Upper lobe of left lung (tissue), 6 donors: Measurements from ENCODE around the gene TMPRSS7. TPM values are rescaled to one million over a fixed set of nuclear protein-coding genes. Genes with fewer than 3 reads are reported as not detected.
A peak's percentile ranks its signal among the peaks of the same experiment; 100 is the strongest.

ENCODE experiments used
- ATAC-seq, 2 donors: fragments of 200-7000 bp; cut with Tn5 transposase; one replicate each; pipeline ENCODE4 v1.9.1; 2022; ENCODE audit warnings: mild to moderate bottlenecking in 2 of 2, moderate library complexity in 2 of 2; ENCODE audit not compliant: low FRiP score in 2 of 2
- DNase-seq, 2 donors: peaks; one replicate each; pipeline ENCODE4 v3.0.0-alpha.2; 2019 to 2020
- H3K27ac ChIP-seq, 4 donors: fragments of 200-600 bp; sonication (generic); one replicate each; pipeline ENCODE4 v1.5.1; 2016 to 2019
- H3K27me3 ChIP-seq, 4 donors: fragments of 200-600 bp; sonication (generic); one replicate each; pipeline ENCODE4 v1.5.1; 2017 to 2019
- H3K36me3 ChIP-seq, 4 donors: fragments of 200-600 bp; sonication (generic); one replicate each; pipeline ENCODE4 v1.5.1; 2016 to 2019
- H3K4me1 ChIP-seq, 4 donors: fragments of 200-600 bp; sonication (generic); one replicate each; pipeline ENCODE4 v1.5.1; 2018 to 2019
- H3K4me3 ChIP-seq, 4 donors: fragments of 200-600 bp; sonication (generic); one replicate each; pipeline ENCODE4 v1.5.1; 2017 to 2019; ENCODE audit warnings: mild to moderate bottlenecking in 2 of 4, moderate library complexity in 1 of 4
- H3K9me3 ChIP-seq, 4 donors: fragments of 200-600 bp; sonication (generic); one replicate each; pipeline ENCODE4 v1.5.1; 2018 to 2019
- EP300 ChIP-seq, 4 donors: sonication (generic); formaldehyde crosslinking; IDR thresholded peaks; one replicate each; pipeline ENCODE4 v1.5.1; 2017; ENCODE audit warnings: antibody characterized with exemption in 4 of 4, control low read depth in 2 of 4
- POLR2A ChIP-seq, 4 donors: fragments of 450-650 bp; IDR thresholded peaks; one replicate each; pipeline ENCODE4 v1.5.1; 2016 to 2017; ENCODE audit warnings: antibody characterized with exemption in 4 of 4, mild to moderate bottlenecking in 2 of 4
- POLR2AphosphoS5 ChIP-seq, 2 donors: sonication (generic); formaldehyde crosslinking; IDR thresholded peaks; one replicate each; pipeline ENCODE4 v1.5.1; 2017; ENCODE audit warnings: antibody characterized with exemption in 2 of 2
- WGBS, 2 donors: methylation state at CpG; one replicate each; pipeline ENCODE4 v1.1.5; 2017 to 2018; 5-methylcytosine and 5-hydroxymethylcytosine counted together
- total RNA-seq, 6 donors: library from RNA; depleted of rRNA in 4 of 6; stranded (reverse); fragments of >200 nt in 4 of 6; gene quantifications; one replicate each; pipeline versions ENCODE4 v1.1.0 to v1.2.1, GENCODE V29; 2016 to 2021
- TF ChIP-seq, protein P1 (sequence below), 6 experiments: fragments of 450-650 bp in 4 of 6; fragments of 200-600 bp in 2 of 6; sonication (generic) in 2 of 6; IDR thresholded peaks; one replicate each; pipeline ENCODE4 v1.5.1; 2016 to 2019; ENCODE audit warnings: antibody characterized with exemption in 6 of 6
- donor health status: DM: no; HTN: no; CAD: no; lungs with moderate emphysema.
- donor health status: DM: no; HTN: yes; CAD: no; lungs with severe emphysema.

TMPRSS7 gene
- total RNA-seq, 6 donors from 2014 or later, result 0.15 to 0.39 (median 0.29) TPM; not detected in 3

DNA sequence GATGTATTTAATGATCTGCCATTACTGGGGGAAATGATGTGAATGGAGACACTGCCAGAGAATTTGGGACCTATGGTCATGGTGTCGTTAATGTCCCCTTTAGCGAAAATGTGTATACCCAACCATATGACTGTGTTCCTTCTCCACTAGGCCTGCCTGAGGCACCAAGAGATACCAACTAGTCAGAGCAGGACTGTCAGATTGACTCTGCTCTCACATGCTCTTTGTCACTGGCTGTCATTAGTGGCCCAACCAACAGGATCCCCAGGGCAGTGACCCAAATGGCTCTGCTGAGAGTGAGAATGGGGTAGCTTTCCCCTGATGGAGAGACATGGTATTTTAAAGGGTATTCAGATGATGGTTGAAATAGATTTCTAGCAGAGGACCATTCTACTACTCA lies 33.0 kb upstream of the TMPRSS7 start:
- Histone ChIP-seq H3K4me3 (no peak overlapping the region), H3K27ac (no peak overlapping the region), H3K4me1 (peaks cover 9 to 13% (median 11%) of the 10 kb centered on the region in 4 donors), H3K27me3 (peaks cover 0 to 3% (median 0%) of the 10 kb centered on the region in 4 donors), H3K9me3 (no peaks in the 10 kb centered on the region), H3K36me3 (no peaks in the 10 kb centered on the region)
- ATAC-seq (no peak), DNase-seq (no peak)
- TF ChIP-seq EP300 (IDR thresholded peaks at IDR 0.05) (no peak), POLR2AphosphoS5 (IDR thresholded peaks at IDR 0.05) (no peak), POLR2A (IDR thresholded peaks at IDR 0.05) (no peak)
- TF ChIP-seq, protein P1, sequence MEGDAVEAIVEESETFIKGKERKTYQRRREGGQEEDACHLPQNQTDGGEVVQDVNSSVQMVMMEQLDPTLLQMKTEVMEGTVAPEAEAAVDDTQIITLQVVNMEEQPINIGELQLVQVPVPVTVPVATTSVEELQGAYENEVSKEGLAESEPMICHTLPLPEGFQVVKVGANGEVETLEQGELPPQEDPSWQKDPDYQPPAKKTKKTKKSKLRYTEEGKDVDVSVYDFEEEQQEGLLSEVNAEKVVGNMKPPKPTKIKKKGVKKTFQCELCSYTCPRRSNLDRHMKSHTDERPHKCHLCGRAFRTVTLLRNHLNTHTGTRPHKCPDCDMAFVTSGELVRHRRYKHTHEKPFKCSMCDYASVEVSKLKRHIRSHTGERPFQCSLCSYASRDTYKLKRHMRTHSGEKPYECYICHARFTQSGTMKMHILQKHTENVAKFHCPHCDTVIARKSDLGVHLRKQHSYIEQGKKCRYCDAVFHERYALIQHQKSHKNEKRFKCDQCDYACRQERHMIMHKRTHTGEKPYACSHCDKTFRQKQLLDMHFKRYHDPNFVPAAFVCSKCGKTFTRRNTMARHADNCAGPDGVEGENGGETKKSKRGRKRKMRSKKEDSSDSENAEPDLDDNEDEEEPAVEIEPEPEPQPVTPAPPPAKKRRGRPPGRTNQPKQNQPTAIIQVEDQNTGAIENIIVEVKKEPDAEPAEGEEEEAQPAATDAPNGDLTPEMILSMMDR (IDR thresholded peaks at IDR 0.05), result no peak
- 96 to 98% methylated on average over 2 of the region's 2 CpGs for WGBS, 2 donors

DNA sequence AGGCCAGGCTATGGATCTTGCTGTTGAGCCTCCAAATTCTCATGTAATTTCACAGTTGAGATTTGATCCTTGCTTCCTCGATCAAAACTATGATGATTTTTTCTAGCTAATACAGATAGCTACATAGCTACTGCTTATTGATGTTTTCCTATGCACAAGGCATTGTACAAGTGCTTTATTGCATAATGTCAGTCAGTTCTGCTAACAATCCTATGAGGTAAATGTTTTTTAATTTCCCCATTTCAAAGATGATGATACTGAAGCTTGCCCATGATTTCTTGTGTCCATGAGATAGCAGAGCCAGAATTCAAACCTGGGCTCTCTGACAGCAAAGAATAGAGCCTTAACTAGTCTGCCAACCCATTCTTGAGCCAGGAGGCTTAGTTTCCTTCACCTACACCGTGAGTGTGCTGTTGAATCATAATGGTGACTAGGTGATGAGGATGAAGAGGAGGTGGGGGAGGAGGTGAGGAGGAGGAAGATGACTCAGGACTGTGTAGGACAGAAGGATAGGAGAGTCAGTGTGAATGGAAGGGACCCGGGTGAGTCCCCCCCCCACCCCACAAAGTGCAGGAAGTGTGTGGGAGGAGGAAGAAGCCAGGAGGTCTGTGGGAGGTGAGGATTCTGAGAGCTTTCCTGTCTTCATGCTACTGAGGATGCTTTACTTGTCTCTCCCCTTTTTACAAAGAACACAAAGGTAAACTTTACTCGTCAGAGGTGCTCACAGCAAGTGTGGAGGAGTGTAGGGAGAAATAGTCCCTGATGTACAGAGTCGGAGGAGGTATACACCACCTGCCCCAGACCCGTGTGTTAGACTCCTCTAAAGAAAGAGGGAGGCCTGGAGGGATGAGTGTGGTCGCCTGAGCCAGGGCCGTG lies 32.2 kb upstream of the TMPRSS7 start:
- DNase-seq (no peak), ATAC-seq (peak in 1 of 2 donors; percentile 31)
- H3K4me1 ChIP-seq, result peaks cover 9 to 13% (median 11%) of the 10 kb centered on the region in 4 donors
- H3K9me3 ChIP-seq, result no peaks in the 10 kb centered on the region
- no peak overlapping the region for H3K4me3 ChIP-seq
- WGBS, 2 donors, result 72 to 80% methylated on average over 8 of the region's 8 CpGs
- peaks cover 0 to 3% (median 0%) of the 10 kb centered on the region in 4 donors for H3K27me3 ChIP-seq
- TF ChIP-seq, protein P1 (IDR thresholded peaks at IDR 0.05), result no peak
- TF ChIP-seq EP300 (IDR thresholded peaks at IDR 0.05), result no peak
- no peak for TF ChIP-seq POLR2A (IDR thresholded peaks at IDR 0.05)
- TF ChIP-seq POLR2AphosphoS5 (IDR thresholded peaks at IDR 0.05), result no peak
- H3K36me3 ChIP-seq, result no peaks in the 10 kb centered on the region
- no peak overlapping the region for H3K27ac ChIP-seq

DNA sequence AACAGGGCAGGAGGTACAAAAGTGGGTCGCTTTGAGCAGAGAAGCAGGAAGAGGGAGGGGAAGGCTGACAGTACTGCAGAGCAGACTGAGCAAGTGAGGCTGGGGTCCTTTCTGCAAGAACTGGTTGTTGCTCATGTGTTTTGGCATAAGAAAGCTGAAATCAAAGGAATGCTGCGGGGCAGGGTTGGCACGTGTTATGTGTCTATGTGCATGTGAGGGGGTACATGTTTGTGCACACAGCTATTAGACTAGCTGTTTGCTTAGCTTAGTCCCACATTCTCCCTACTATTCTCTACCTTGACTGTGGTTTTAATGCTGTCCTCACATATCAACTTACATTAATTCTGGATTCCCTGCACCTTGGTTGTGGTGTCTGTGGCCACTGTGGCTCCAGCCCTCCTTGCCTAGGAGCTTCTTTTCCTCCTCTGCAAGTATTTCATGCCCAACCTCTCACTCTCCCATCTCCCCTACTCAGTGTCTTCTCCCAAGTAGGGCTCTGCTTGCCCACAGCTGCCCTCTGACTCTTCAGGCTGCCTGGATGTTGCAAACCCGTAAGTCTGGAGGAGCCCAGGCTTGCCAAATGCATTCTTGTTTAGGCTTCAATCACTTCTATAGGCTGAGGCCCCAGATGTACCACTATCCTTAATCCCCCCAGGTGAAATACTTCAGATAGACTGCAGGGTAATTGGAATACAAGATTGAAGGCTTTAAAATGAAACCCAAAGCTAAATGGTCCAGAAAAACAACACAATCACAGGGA lies 31.0 kb upstream of the TMPRSS7 start:
- 71 to 86% methylated on average over 3 to 4 of the region's 4 CpGs for WGBS, 2 donors
- Histone ChIP-seq H3K36me3 (no peaks in the 10 kb centered on the region), H3K4me3 (no peak overlapping the region), H3K9me3 (no peaks in the 10 kb centered on the region), H3K27me3 (peaks cover 0 to 3% (median 0%) of the 10 kb centered on the region in 4 donors), H3K4me1 (peaks cover 8 to 11% (median 10%) of the 10 kb centered on the region in 4 donors), H3K27ac (no peak overlapping the region)
- ATAC-seq (no peak), DNase-seq (no peak)
- TF ChIP-seq POLR2A (IDR thresholded peaks at IDR 0.05) (no peak), EP300 (IDR thresholded peaks at IDR 0.05) (no peak)
- TF ChIP-seq, protein P1 (IDR thresholded peaks at IDR 0.05), result no peak

DNA sequence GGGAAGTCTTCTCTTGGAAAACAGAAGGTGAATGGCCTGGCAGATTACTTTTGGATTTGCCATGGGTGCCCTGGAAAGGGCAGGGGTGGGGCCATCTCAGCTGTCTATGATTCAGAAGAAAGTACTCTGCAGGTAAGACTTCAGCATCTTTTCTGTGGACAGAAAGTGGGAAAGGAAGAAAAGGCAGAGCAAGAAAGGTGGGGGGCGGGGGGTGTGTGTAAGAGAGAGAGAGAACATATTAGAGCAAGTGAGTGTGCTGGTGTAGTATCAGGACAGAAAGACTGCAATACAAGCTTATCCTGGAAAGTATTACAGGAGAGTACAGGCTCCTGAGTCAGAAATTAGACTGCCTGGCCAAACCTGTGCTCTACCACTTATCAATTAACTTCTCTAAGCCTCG lies 30.3 kb upstream of the TMPRSS7 start:
- DNase-seq (no peak), ATAC-seq (no peak)
- H3K4me3 ChIP-seq, result no peak overlapping the region
- no peak overlapping the region for H3K27ac ChIP-seq
- H3K9me3 ChIP-seq, result no peaks in the 10 kb centered on the region
- 80 to 87% methylated on average over 2 of the region's 2 CpGs for WGBS, 2 donors
- H3K36me3 ChIP-seq, result no peaks in the 10 kb centered on the region
- H3K27me3 ChIP-seq, result peaks cover 0 to 3% (median 0%) of the 10 kb centered on the region in 4 donors
- H3K4me1 ChIP-seq, result peaks cover 3 to 4% (median 4%) of the 10 kb centered on the region in 4 donors
- TF ChIP-seq, protein P1 (IDR thresholded peaks at IDR 0.05), result no peak
- TF ChIP-seq EP300 (IDR thresholded peaks at IDR 0.05) (no peak), POLR2A (IDR thresholded peaks at IDR 0.05) (no peak), POLR2AphosphoS5 (IDR thresholded peaks at IDR 0.05) (no peak)
